GM21737 (cell line): Measurements from ENCODE around the gene COG3.

Source experiments
- ATAC-seq: cut with Tn5 transposase; IDR thresholded peaks from one replicate; pipeline ENCODE4 v1.9.1; 2021; ENCODE audit warnings: mild to moderate bottlenecking, moderate library complexity; ENCODE audit not compliant: unreplicated experiment

The COG3 gene

DNA sequence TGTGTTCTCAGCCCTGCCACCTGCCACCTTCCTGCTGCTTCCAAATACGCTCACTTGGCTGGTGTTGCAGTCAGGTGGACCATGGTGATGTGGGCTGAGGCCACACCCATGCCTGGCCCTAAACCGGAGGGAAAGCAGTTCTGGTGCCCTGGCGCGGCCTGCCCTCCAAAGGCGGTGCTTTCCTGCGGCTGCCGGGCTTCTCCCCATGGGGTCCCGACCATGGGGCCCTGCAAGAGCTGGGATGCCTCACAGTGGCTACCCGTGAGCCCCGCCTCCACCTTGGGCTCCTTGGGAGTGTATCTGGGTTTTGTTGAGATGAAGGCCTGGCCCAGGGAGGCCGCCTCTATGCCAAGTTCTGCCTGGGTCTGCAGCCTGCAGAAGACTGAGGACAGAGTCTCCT is 77.1 kb downstream of the COG3 start:
- no peak for ATAC-seq

DNA sequence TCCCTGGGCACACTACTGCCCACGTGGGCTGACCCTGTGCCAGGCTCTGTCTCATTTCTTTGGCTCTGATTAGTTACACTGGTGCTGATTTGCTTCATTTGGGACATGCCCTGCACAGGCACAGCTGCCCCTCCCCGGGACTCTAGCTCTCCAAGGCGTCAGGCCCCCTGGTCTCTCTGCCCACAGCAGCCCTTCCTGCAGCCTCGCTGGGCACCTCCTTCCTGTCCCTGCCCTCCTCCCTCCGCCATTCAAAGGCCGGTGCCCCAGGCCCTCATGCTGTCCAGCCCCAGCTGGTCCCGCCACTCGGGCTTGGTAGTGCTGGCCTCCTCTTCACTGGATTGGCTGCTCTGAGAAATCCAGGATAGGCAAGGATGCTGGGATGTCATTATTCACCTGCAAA is 77.7 kb downstream of the COG3 start:
- ATAC-seq, result no peak

DNA sequence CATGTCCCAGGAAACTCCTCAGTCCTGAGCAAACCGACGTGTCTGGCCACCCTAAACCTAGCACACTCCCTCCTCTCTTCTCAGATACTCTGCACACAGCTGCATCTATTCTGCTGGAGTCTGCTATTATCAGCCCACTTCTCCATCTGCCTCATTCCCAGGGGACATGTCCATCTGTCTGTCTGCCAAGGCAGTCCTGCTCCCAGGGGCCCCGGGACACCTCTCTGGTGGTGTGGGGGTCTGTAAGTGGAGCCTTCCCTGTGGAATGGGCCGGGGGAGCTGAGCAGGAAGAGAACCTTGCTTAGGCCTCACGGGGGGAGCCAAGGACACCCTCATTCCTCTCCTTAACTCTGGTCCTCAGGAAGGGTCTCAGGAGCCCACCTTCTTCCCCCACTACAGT is 78.1 kb downstream of the COG3 start:
- ATAC-seq, result no peak

DNA sequence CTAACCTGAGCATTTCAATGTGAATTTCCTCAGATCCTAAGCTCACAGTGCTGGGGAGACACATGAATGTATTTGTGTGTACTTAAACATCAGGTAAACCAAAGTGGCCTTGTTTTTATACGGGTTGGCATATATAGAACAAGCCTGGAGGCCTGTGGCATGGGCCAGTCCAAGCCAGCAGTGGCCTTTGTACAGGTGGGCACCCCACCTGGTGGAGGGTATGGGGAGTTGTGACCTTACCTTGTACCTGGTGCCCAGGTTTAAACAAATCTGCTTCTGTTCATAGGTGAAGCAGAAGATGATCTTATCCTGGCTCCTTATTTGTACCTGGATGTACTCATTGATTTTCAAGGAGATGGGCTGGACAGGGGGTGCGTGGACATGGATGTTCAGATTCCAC is 79.8 kb downstream of the COG3 start:
- ATAC-seq, result no peak

DNA sequence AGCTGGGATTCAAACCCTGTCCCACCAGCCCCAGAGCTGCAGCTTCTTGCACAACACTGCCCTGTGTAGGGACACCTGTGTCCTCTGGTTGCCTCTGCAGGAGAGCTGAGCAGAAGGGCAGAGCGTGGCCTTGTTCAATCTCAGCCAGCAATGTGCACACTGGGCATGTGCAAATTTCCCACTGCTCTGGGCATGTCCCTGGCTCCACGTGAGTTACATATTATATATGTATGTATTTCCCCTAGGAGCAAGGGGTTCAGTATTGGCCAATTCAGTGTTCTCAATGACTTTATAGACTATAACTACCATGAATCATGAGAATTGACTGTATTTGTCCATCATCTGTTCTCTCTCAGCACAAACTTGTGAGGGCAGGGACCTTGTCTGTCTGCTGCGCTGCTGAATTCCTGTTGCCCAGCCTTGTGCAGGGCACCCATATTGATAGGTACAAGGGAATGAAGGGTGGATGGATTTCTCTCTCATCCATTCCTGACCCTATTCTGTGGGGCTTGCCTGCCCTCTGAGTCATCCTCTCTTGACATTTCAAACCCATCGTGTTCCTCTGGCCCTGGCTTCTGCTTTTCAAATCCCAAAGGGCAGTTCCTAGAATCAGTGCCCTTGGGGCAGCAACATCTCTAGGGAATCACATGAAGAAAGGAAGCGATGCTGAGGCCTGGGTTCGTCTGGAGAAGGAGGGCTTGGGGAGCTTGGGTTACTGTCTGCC is 81.1 kb downstream of the COG3 start:
- no peak for ATAC-seq

DNA sequence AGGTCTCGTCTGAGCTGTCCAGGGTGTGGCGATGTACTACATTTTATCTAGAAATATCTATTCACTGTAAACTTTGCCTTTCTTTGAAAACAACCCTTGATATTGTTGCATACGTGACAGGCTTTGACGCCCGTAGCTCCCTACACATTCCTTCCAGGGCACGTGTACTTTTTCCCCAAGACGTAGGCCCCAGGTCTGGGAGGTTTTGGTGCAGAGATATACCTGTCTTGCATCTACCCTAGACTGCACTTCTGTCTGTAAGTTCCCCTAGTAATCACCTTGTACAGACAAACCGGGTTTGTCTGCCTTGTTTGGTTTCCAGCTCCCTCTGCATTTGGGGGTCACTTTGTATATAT is 81.6 kb downstream of the COG3 start:
- ATAC-seq, result no peak

DNA sequence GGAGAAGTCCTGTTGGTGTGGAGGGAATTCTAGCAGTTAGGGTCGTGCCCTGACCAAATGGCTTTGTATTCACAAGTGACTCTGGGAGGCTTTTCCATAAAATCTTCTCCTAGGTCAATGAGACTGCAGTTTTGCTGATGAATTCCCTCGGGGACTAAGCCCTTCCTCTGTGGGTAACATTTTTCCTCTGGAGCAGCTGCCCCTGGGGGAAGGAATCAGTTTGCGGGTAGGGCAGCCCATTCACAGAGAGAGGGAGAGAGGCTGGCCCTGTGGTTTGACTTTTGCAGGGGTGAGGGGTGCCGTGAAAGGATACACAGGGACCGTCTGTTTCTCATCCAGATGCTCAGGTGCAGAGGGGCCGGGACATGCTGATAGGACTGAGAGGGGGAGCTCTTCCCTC is 83.5 kb downstream of the COG3 start:
- ATAC-seq, result no peak

- ATAC-seq, result no peak
Observed at GRCh38 chr13:45554604-45555109, 89.9 kb downstream of the COG3 start.

DNA sequence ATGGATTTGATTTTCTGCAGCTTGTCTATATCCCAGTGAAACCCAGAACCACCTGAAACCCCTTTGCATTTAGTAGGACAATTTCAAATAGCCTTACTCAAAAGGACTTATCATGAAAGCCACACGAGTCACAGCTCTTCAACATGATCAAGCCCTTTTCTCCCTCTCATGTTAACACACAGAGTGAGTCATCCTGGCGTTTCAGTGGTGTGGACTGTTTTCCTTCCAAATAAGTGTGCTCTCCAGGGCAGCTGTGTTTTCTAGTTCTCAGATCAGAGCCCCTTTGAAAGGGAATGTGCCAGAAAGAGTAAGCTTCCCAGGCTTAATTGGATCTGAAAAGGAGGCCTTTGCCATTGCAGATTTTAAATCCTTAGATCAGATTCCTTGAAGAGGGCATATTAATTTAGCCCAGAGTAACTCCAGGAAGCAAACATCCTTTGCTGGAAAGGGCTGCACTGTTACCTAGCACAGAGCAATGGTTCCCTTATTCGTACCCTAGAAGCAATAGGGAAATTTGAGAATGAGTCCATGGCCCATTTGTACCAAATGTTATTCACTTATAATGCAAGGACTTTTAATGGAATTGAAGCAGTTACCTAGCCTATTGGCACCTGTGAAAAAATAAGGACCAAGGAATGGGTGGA is 99.5 kb downstream of the COG3 start:
- no peak for ATAC-seq

DNA sequence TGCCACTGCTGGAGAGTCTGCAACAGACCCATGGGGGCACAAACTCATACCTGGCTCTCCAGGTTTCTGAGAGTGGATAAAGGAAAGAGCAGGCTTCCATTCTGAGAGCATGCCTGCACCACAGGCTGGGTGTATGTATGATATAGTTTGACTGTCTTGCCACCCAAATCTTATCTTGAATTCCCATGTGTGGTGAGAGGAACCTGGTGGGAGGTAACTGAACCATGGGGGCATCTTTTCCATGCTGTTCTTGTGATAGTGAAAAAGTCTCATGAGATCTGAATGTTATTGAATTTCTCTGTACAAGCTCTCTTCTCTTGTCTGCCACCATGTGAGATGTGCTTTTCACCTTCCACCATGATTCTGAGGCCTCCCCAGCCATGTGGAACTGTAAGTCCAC is 100.6 kb downstream of the COG3 start:
- ATAC-seq, result no peak

DNA sequence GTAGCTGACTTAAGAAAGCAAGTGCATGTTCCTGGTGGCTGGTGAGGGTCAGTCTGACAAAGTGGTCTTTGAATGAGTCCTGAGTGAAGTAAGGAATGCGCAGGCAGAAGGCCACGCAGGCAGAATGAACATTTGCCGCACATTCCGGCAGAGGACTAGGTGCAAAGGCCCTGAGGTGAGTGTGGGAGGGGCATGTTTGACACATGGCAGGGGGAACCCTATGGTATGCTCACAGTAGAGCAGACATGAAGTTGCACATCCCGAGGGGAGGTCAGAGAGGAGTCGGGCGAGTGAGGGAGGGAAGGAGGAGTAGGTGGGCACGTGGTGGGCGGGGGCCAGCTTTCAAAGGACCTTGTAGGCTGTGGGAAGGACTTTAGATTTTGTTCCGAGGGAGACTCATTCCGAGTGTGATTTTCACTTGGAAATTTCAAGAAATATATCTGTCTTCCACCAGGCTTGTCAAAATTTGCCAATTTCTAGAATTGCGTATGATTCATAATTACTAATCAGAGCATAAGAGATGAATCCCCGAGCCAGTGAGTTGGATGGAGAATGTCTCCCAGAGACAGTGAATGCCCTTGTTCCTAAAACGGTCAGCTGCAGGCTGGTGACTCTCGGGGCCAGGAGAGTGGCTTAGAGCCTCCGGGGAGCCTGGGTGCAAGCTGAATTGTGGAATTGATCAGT is 110.5 kb downstream of the COG3 start:
- ATAC-seq, result no peak

- ATAC-seq, result no peak
Observed at GRCh38 chr13:45575830-45576180, 111.1 kb downstream of the COG3 start.

DNA sequence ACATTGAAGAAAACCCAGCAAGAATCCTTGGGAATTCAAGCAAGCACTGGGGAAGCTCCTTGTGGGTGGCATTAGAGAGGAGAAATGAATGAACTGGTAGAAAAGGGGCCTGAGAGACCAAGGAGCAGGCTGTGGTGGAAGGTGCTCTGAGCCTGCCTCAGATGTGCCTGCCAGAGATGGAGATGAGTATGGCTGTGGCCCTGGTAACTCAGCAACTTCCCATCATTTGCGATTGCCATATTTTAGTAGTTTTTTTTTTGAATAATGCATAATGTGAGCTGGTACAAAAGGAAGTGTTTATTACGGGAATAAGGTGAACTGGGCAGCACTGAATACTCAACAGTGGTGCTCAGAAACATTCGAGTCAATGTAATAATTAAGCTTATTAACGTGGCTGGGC is 111.7 kb downstream of the COG3 start:
- no peak for ATAC-seq

DNA sequence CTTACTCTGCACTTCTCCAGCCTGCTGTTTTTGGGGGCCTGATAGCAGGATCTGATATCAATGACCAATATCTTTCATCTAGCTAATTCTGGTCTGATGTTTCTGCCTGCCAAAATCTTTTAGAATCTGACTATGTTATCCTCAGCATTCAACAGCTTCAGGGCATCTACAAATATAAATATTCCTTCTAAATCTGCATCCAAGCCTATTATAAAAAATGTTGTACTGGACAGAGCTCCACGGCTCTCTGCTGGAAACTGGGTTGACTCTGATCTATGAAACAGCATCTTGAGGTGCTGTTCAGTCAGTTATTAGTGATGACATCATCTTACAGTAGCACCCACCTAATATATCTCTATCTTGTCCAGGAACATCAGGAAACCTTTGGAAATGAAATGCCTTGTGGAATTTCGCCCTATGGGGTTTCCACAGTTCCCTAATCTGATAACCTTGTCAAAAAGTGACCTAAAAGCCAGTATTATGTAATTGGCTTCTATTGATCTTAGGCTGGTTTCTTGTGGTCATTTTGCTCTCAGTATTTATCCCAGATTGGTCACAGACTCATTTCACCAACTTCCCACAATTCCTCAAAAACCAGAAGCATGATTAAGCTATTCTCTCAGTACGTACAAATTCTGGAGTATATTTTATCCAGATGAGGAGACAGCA is 117.8 kb downstream of the COG3 start:
- no peak for ATAC-seq

GRCh38 chr13:45584816-45585215 is 120.1 kb downstream of the COG3 start:
- ATAC-seq, result no peak
